Stimulated activated naive CD8-positive, alpha-beta T cell treated with anti-CD3 and anti-CD28 coated beads, Interleukin-15, amount 100 ng/mL, for 72 hours (primary cell): Measurements from ENCODE around the gene OR12D2.
"Not testable (repeated sequence)": the region's sequence is repeated elsewhere in the genome, so short reads cannot be mapped to it uniquely, and the experiment has no call there.

Source experiments
- ATAC-seq: fragments of 150-1000 bp; cut with Tn5 transposase; 2 replicates; pipeline ENCODE4 v1.10.0; 2021; ENCODE audit warnings: mild to moderate bottlenecking, moderate library complexity
- DNase-seq, 2 donors: peaks; one replicate each; pipeline ENCODE4 v3.0.0; 2021 to 2022
- H3K27ac Mint-ChIP-seq, 2 donors: one replicate each; pipeline ENCODE4 v1.8.0; 2022; ENCODE audit warnings: mild to moderate bottlenecking in 2 of 2, mixed read lengths in 2 of 2, moderate library complexity in 2 of 2
- H3K27me3 Mint-ChIP-seq: one replicate; pipeline ENCODE4 v1.8.0; 2022; ENCODE audit warnings: mixed read lengths
- H3K4me1 Mint-ChIP-seq: one replicate; pipeline ENCODE4 v1.8.0; 2022; ENCODE audit warnings: mild to moderate bottlenecking, mixed read lengths
- H3K4me3 Mint-ChIP-seq, 2 donors: one replicate each; pipeline ENCODE4 v1.8.0; 2022; ENCODE audit warnings: mild to moderate bottlenecking in 2 of 2, mixed read lengths in 2 of 2, moderate library complexity in 1 of 2
- H3K9me3 Mint-ChIP-seq, 2 donors: one replicate each; pipeline ENCODE4 v1.8.0; 2022; ENCODE audit warnings: mixed read lengths in 2 of 2

The OR12D2 gene

GRCh38 chr6:29436730-29437129 lies 41.3 kb downstream of the OR12D2 start:
- H3K4me3 Mint-ChIP-seq, H3K4me1 Mint-ChIP-seq, H3K27ac Mint-ChIP-seq, H3K9me3 Mint-ChIP-seq, ATAC-seq, DNase-seq: not testable (repeated sequence)
- peaks cover 59% of the 10 kb centered on the region for H3K27me3 Mint-ChIP-seq

GRCh38 chr6:29439006-29439405 lies 43.6 kb downstream of the OR12D2 start, which contains the start of gene OR10C1:
TSS of gene OR10C1 (plus strand) at chr6:29439306. CDS start at chr6:29440016, 710 bp downstream.
- Mint-ChIP-seq H3K27ac (no peak within 1 kb of the TSS), H3K4me1 (no peaks in the 10 kb centered on the region), H3K4me3 (no peak within 1 kb of the TSS), H3K27me3 (peaks cover 41% of the 10 kb centered on the region), H3K9me3 (peaks cover 0 to 10% of the 10 kb centered on the region in 2 donors)
- DNase-seq: no peak
- ATAC-seq: no peak

- no peak for ATAC-seq
- H3K4me1 Mint-ChIP-seq: no peaks in the 10 kb centered on the region
Measured at GRCh38 chr6:29442719-29443118, 47.3 kb downstream of the OR12D2 start.

GRCh38 chr6:29444031-29444430 lies 48.6 kb downstream of the OR12D2 start:
- H3K4me3 Mint-ChIP-seq, H3K4me1 Mint-ChIP-seq, H3K27ac Mint-ChIP-seq, ATAC-seq, DNase-seq: not testable (repeated sequence)
- H3K27me3 Mint-ChIP-seq: peaks cover 64% of the 10 kb centered on the region
- H3K9me3 Mint-ChIP-seq: peaks cover 9 to 16% of the 10 kb centered on the region in 2 donors

More at GRCh38 chr6:29442719-29443118, 47.3 kb downstream of the OR12D2 start:
- no peak overlapping the region for H3K27ac Mint-ChIP-seq
- H3K4me3 Mint-ChIP-seq: no peak overlapping the region
- H3K9me3 Mint-ChIP-seq: peaks cover 9 to 16% of the 10 kb centered on the region in 2 donors
- peaks cover 58% of the 10 kb centered on the region for H3K27me3 Mint-ChIP-seq
- DNase-seq: no peak
